Subcutaneous adipose tissue (tissue), 4 donors: ENCODE measurements around the gene RCAN3. TPM values are rescaled to one million over a fixed set of nuclear protein-coding genes. Genes with fewer than 3 reads are reported as not detected.

Experiments
- CTCF ChIP-seq: fragments of 450-650 bp; IDR thresholded peaks from one replicate; pipeline ENCODE4 v1.5.1; 2016; ENCODE audit warnings: low read depth, mild to moderate bottlenecking, control low read depth, antibody characterized with exemption, moderate library complexity
- total RNA-seq, 4 donors: library from RNA; depleted of rRNA; stranded (reverse); fragments of >200 nt; gene quantifications; one replicate each; pipeline ENCODE4 v1.1.0, GENCODE V29; 2016

The RCAN3 gene
- total RNA-seq, 4 donors from 2014 or later = 5.3 to 10.9 (median 6.9) TPM

GRCh38 chr1:24487455-24487854, 15.2 kb upstream of the RCAN3 start:
- TF ChIP-seq CTCF = no peak

GRCh38 chr1:24489674-24490073, 13.0 kb upstream of the RCAN3 start:
- no peak for TF ChIP-seq CTCF

GRCh38 chr1:24490101-24490781, 12.4 kb upstream of the RCAN3 start:
- TF ChIP-seq CTCF = no peak

GRCh38 chr1:24491577-24492360, 10.9 kb upstream of the RCAN3 start:
- TF ChIP-seq CTCF = no peak

GRCh38 chr1:24493785-24494184, 8.9 kb upstream of the RCAN3 start:
- TF ChIP-seq CTCF = no peak

- TF ChIP-seq CTCF = no peak
Observed at GRCh38 chr1:24498589-24498988, 4.0 kb upstream of the RCAN3 start.

GRCh38 chr1:24500448-24501048, 2.1 kb upstream of the RCAN3 start:
- TF ChIP-seq CTCF = no peak
